Small intestine (tissue), 7 donors: ENCODE data around the gene ZDHHC5. TPM values are rescaled to one million over a fixed set of nuclear protein-coding genes. Genes with fewer than 3 reads are reported as not detected.
"Not testable (repeated sequence)": the region's sequence is repeated elsewhere in the genome, so short reads cannot be mapped to it uniquely, and the experiment has no call there.

Experiments
- DNase-seq, 2 donors: peaks; one replicate each; pipeline versions ENCODE4 v3.0.0 to v3.0.0-alpha.2; 2013
- FAIRE-seq: peaks from 2 replicates; lab custom pipeline; 2012; peaks lifted over from hg19 to GRCh38; lab: Jason Lieb, UNC
- H3K27ac ChIP-seq, 3 donors: one replicate each; pipeline ENCODE4 v1.5.1; 2013; ENCODE audit warnings: low read length in 2 of 3, mild to moderate bottlenecking in 2 of 3, control low read depth in 1 of 3, inconsistent platforms in 1 of 3, low read depth in 1 of 3, moderate library complexity in 1 of 3
- H3K27me3 ChIP-seq, 3 donors: one replicate each; pipeline ENCODE4 v1.6.1; 2013; ENCODE audit warnings: low read length in 3 of 3, inconsistent platforms in 1 of 3; ENCODE audit not compliant: control insufficient read depth in 3 of 3, insufficient read depth in 3 of 3
- H3K36me3 ChIP-seq, 3 donors: one replicate each; pipeline ENCODE4 v1.6.1; 2013; ENCODE audit warnings: low read length in 3 of 3, inconsistent platforms in 1 of 3, low read depth in 1 of 3, mild to moderate bottlenecking in 1 of 3, moderate library complexity in 1 of 3; ENCODE audit not compliant: control insufficient read depth in 3 of 3, insufficient read depth in 2 of 3
- H3K4me1 ChIP-seq, 3 donors: one replicate each; pipeline ENCODE4 v1.6.1; 2013; ENCODE audit warnings: low read length in 2 of 3, inconsistent platforms in 1 of 3, low read depth in 1 of 3, mild to moderate bottlenecking in 1 of 3, moderate library complexity in 1 of 3; ENCODE audit not compliant: control insufficient read depth in 3 of 3, insufficient read depth in 2 of 3
- H3K4me3 ChIP-seq, 3 donors: one replicate each; pipeline ENCODE4 v1.5.1; 2013; ENCODE audit warnings: low read length in 3 of 3, control low read depth in 1 of 3, inconsistent platforms in 1 of 3, low read depth in 1 of 3, mild to moderate bottlenecking in 1 of 3, moderate library complexity in 1 of 3
- H3K9me3 ChIP-seq, 2 donors: one replicate each; pipeline ENCODE4 v1.6.1; 2013; ENCODE audit warnings: low read depth in 1 of 2, low read length in 1 of 2; ENCODE audit not compliant: control insufficient read depth in 2 of 2, insufficient read depth in 1 of 2
- WGBS, 3 donors: extraction: QIAGEN DNeasy Blood & Tissue Kit; methylation state at CpG; one replicate each; pipeline ENCODE4 v1.1.7; 2013; 5-methylcytosine and 5-hydroxymethylcytosine counted together
- polyA plus RNA-seq, 4 donors: library from polyadenylated mRNA; stranded (reverse) in 3 of 4; unstranded in 1 of 4; fragments of 200-250 nt in 3 of 4; fragments of 120-200 nt in 1 of 4; gene quantifications; one replicate each; pipeline versions ENCODE4 v1.2.1 to v1.2.3, GENCODE V29; 2013
- donor health status: healthy with polysubstance abuse.
- donor health status: control.
- donor health status: control.
- donor health status: Bipolar disorder and iron deficiency.
- donor health status: healthy.

The ZDHHC5 gene
- polyA plus RNA-seq, 4 donors = 19.5 to 46.7 (median 30.6) TPM

DNA sequence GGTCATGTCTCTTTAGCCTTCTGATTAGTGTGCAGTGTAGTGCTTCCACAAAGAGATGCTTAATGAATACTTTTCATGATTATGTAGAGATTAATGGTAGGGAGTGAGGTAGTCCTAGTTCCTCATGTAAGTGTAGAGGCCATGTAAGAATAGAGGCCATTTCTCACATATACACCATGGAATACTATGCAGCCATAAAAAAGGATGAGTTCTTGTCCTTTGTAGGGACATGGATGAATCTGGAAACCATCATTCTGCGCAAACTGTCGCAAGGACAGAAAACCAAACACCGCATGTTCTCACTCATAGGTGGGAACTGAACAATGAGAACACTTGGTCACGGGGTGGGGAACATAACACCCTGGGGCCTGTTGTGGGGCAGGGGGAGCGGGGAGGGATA is 22.6 kb downstream of the ZDHHC5 start:
- H3K27me3 ChIP-seq, H3K9me3 ChIP-seq, H3K27ac ChIP-seq, DNase-seq, FAIRE-seq, H3K4me1 ChIP-seq, H3K4me3 ChIP-seq: not testable (repeated sequence)
- WGBS, 3 donors = 99 to 100% (median 99%) methylated on average over 5 of the region's 5 CpGs
- H3K36me3 ChIP-seq = peaks cover 12 to 72% (median 28%) of the 10 kb centered on the region in 3 donors

- H3K4me1 ChIP-seq = no peaks in the 10 kb centered on the region
- WGBS, 3 donors = 93 to 94% (median 93%) methylated on average over 18 of the region's 18 CpGs
- no peak overlapping the region for H3K4me3 ChIP-seq
- H3K9me3 ChIP-seq = no peaks in the 10 kb centered on the region
- no peak overlapping the region for H3K27ac ChIP-seq
- FAIRE-seq (no peak), DNase-seq (no peak)
- peaks cover 40 to 73% (median 41%) of the 10 kb centered on the region in 3 donors for H3K36me3 ChIP-seq
- no peaks in the 10 kb centered on the region for H3K27me3 ChIP-seq
Observed at GRCh38 chr11:57698843-57699365, 31.0 kb downstream of the ZDHHC5 start.

DNA sequence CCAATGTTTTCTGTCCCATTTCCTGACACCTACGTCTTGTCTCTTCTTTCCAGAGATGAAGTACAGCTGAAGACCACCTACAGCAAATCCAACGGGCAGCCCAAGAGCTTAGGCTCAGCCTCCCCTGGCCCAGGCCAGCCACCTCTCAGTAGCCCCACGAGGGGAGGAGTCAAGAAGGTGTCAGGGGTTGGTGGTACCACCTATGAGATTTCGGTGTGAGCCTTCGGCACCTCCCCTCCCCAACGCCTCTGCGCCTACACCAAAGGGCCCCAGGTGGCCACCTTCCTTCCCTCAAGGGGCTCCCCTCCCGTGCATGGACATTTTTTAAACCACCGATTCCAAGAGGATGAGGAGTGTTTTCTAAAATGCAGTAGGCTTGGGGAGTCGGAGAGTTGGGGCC is 31.9 kb downstream of the ZDHHC5 start:
- Histone ChIP-seq H3K4me1 (no peaks in the 10 kb centered on the region), H3K36me3 (peaks cover 37 to 71% (median 44%) of the 10 kb centered on the region in 3 donors), H3K27ac (no peak overlapping the region), H3K9me3 (no peaks in the 10 kb centered on the region), H3K4me3 (no peak overlapping the region), H3K27me3 (no peaks in the 10 kb centered on the region)
- no peak for DNase-seq
- no peak for FAIRE-seq
- WGBS, 3 donors = 88 to 92% (median 88%) methylated on average over 10 of the region's 10 CpGs

GRCh38 chr11:57700425-57700824 is 32.5 kb downstream of the ZDHHC5 start:
- peaks cover 36 to 68% (median 44%) of the 10 kb centered on the region in 3 donors for H3K36me3 ChIP-seq
- WGBS, 3 donors = 76 to 88% (median 81%) methylated on average over 3 of the region's 3 CpGs
- no peak for FAIRE-seq

GRCh38 chr11:57703341-57703740 is 35.4 kb downstream of the ZDHHC5 start:
- DNase-seq (no peak), FAIRE-seq (no peak)
- 95 to 97% (median 96%) methylated on average over 4 of the region's 4 CpGs for WGBS, 3 donors
- H3K36me3 ChIP-seq = peaks cover 21 to 50% (median 29%) of the 10 kb centered on the region in 3 donors
- H3K9me3 ChIP-seq = no peaks in the 10 kb centered on the region
- H3K4me3 ChIP-seq = no peak overlapping the region
- H3K4me1 ChIP-seq = no peaks in the 10 kb centered on the region
- no peaks in the 10 kb centered on the region for H3K27me3 ChIP-seq
- no peak overlapping the region for H3K27ac ChIP-seq

More at GRCh38 chr11:57700425-57700824, 32.5 kb downstream of the ZDHHC5 start:
- DNase-seq = no peak
- Histone ChIP-seq H3K27me3 (no peaks in the 10 kb centered on the region), H3K4me3 (no peak overlapping the region), H3K9me3 (no peaks in the 10 kb centered on the region), H3K27ac (no peak overlapping the region), H3K4me1 (no peaks in the 10 kb centered on the region)

- DNase-seq (no peak), FAIRE-seq (no peak)
- H3K9me3 ChIP-seq = no peaks in the 10 kb centered on the region
- H3K4me1 ChIP-seq = no peaks in the 10 kb centered on the region
- no peak overlapping the region for H3K4me3 ChIP-seq
- no peak overlapping the region for H3K27ac ChIP-seq
- no peaks in the 10 kb centered on the region for H3K27me3 ChIP-seq
- 87 to 93% (median 91%) methylated on average over 6 of the region's 6 CpGs for WGBS, 3 donors
- peaks cover 11 to 37% (median 22%) of the 10 kb centered on the region in 3 donors for H3K36me3 ChIP-seq
Observed at GRCh38 chr11:57704932-57705331, 37.0 kb downstream of the ZDHHC5 start.

DNA sequence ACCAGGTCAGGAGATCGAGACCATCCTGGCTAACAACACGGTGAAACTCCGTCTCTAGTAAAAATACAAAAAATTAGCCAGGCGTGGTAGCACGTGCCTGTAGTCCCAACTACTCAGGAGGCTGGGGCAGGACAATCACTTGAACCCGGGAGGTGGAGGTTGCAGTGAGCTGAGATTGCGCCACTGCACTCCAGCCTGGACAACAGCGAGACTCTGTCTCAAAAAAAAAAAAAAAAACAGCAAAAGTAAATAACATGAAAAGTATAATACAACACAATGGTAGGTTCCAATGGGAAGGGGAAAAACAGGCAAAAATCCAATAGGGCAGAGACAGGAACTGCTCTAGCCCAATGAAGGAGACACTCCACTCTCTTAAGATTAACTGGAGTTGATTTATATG is 37.5 kb downstream of the ZDHHC5 start:
- not testable (repeated sequence) for H3K27ac ChIP-seq, FAIRE-seq, H3K9me3 ChIP-seq, H3K4me3 ChIP-seq, H3K4me1 ChIP-seq, H3K27me3 ChIP-seq, DNase-seq
- peaks cover 10 to 33% (median 19%) of the 10 kb centered on the region in 3 donors for H3K36me3 ChIP-seq
- 93 to 97% (median 93%) methylated on average over 8 of the region's 8 CpGs for WGBS, 3 donors

DNA sequence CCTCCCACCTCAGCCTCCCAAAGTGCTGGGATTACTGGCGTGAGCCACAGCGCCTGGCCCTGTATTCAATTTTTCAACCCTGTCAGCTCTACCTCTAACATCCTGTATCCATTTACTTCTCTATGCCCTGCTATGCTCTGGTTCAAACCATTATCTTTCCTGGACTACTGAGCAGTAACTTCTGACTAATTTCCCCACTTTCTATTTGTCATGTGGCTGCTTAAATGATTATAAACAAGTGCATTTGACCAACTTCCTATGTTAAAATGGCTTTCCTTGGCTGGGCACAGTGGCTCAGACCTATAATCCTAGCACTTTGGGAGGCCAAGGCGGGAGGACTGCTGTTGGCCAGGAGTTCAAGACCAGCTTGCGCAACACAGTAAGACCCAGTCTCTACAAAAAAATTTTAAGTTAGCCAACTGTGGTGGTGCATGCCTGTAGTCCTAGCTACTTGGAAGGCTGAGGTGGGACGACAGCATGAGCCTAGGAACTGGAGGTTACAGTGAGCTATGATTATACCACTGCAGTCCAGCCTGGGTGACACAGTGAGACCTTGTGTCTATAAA is 42.0 kb downstream of the ZDHHC5 start:
- Histone ChIP-seq H3K27ac (no peak overlapping the region), H3K36me3 (peaks cover 0 to 7% (median under 1%) of the 10 kb centered on the region in 3 donors), H3K4me1 (peaks cover 8 to 19% (median 11%) of the 10 kb centered on the region in 3 donors), H3K27me3 (no peaks in the 10 kb centered on the region), H3K9me3 (no peaks in the 10 kb centered on the region), H3K4me3 (no peak overlapping the region)
- DNase-seq (no peak), FAIRE-seq (no peak)
- WGBS, 3 donors = 92 to 99% (median 93%) methylated on average over 5 of the region's 5 CpGs
